Mucosa of gallbladder (tissue), 1 donor: ENCODE measurements around the gene PCMTD2. TPM values are rescaled to one million over a fixed set of nuclear protein-coding genes. Genes with fewer than 3 reads are reported as not detected.

ENCODE experiments used
- DNase-seq: peaks from one replicate; pipeline ENCODE4 v3.0.0-alpha.2; 2020; ENCODE audit warnings: low spot score
- total RNA-seq: library from RNA; stranded (reverse); gene quantifications from one replicate; pipeline ENCODE4 v1.2.1, GENCODE V29; 2021
- donor health status: DM: no; HTN: no; CAD: no.

PCMTD2 gene
- 69.3 TPM for total RNA-seq

DNA sequence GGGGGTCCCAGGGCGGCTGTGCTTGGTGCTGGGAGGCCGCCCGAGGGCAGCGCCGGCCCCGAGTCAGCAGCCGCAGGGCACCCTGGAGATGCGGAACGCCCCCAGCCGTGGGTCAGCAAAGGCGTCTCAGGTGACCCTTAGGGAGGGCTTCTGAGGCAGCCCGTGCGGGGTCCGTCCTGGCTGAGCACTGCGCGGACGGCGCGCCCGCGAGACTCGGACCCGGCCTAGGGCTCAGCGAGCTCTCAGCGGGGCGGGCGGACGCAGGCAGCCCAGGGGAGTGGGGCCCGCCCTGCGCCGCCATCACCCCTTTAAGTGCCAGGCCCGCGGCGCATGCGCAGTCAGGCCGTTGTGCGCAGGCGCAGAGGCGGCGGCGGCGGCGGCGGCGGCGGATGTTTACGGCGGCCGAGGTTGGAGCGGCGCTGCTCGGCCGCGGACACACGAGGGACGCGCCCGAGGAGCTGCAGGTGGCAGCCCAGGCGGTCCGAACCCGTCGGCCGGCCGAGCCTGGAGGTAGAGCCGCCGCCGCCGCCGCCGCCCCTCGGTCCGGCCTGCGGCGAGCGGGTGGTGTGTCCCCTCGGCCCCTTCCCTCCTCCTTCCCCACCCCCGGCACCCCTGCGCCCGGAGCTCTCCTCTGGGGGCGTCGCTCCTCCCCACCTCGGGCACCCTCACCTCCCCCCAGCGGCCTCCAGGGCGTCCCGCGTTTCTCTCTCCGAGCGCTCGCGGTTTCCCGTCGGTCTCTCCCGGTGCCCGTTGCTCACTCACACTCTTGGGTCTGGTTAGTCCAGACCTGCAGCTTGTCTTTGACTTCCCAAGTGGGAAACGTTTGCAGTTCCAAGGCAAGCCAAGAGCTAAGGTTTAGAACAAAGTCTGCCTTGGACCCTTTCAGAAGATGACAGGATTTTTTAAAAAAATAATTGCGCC is at the start of gene PCMTD2:
TSS of gene PCMTD2 (plus strand) at position 388 of the 921 bp plus-strand sequence. CDS start 4,218 bp downstream, outside the sequence.
- DNase-seq, result peak; percentile 81

DNA sequence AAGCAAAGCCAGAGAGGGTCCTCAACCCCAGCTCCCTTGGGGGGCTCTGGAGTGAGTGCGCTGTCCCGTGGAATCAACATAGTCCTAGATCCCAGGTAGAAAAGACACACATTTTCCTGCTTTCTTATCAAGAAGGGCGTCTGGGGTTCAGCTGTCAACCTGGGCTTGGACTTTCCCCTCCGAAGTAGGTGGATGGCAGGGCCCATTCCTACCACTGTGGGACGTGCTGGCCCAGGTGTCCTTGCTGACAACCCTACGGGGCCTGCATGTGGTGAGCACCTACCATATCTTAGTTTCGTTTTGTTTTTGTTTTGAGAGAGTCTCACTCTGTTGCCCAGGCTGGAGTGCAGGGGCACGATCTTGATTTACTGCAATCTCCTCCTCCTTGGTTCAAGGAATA is 48.9 kb upstream of the PCMTD2 start:
- DNase-seq, result no peak

DNA sequence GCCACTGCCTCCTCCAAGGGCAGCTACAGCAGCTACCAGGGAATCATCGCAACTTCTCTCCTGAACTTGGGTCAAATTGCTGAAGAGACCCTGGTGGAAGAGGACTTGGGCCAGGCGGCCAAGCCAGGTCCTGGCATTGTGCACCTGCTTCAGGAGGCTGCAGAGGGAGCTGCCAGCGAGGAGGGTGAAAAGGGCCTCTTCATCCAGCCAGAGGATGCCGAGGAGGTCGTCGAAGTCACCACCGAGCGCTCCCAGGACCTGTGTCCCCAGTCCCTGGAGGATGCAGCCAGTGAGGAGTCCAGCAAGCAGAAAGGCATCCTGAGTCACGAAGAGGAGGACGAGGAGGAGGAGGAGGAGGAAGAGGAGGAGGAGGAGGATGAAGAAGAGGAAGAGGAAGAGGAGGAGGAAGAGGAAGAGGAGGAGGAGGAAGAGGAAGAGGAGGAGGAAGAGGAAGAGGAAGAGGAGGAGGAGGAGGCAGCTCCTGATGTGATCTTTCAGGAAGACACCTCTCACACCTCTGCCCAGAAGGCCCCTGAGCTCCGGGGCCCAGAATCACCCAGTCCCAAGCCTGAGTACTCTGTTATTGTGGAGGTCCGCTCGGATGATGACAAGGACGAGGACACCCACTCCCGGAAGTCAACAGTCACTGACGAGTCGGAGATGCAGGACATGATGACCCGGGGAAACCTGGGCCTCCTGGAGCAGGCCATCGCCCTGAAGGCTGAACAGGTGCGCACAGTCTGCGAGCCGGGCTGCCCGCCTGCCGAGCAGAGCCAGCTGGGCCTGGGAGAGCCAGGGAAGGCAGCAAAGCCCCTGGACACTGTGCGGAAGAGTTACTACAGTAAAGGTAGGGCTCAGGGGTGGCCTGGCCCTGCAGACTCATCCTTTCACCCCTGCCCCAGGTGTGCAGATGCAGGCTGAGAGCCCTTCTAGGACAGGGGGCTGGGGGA is 47.6 kb upstream of the PCMTD2 start:
- no peak for DNase-seq

DNA sequence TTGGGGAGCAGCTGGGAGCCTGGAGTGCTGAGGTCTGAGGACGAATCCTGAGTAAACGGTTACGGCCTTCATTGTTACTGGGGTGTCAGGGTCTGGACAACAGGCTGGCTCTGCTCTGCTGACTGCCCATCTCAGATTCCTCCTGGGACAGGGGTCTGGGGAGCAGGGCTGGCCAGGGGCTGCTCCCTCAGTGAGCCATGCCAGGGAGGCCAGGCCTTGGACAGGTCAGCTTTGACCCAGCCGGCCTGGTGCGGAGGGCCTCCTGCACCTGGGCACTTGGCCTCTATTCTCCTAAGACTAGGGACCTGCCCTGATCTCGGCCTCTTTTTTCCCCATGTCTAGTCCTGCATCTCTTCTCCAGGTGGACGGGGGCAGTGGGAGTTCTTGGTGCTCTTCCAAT is 46.4 kb upstream of the PCMTD2 start:
- DNase-seq, result no peak

DNA sequence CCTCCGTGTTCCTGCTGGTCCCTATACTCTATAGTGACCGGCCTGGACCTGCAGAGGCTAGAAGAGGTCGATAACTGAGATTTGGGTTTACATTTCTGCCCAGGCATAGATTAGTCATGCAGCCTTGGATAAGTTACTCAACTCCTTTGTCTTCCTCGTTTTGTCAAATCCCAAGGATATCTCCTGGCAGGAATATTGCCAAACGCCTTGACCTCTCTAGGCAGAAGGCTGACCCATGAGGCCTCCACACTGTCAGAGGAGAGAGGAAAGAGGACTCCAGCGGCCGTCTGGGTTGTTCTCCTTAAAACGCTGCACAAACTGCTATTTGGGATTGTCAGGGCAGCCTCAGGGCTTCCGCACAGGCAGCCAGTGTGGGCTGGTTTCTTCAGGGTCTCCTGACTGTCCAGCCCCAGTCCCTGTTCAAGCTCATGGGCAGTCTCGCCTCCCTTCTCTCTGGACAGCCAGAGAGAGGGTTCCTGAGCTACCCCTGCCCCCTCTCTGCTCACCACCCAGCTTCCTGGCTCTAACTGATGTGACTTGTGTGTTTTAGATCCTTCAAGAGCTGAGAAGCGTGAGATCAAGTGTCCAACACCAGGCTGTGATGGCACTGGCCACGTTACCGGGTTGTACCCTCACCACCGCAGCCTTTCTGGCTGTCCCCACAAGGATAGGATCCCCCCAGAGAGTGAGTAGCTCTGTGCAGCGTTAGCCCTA is 44.7 kb upstream of the PCMTD2 start:
- DNase-seq, result no peak

DNA sequence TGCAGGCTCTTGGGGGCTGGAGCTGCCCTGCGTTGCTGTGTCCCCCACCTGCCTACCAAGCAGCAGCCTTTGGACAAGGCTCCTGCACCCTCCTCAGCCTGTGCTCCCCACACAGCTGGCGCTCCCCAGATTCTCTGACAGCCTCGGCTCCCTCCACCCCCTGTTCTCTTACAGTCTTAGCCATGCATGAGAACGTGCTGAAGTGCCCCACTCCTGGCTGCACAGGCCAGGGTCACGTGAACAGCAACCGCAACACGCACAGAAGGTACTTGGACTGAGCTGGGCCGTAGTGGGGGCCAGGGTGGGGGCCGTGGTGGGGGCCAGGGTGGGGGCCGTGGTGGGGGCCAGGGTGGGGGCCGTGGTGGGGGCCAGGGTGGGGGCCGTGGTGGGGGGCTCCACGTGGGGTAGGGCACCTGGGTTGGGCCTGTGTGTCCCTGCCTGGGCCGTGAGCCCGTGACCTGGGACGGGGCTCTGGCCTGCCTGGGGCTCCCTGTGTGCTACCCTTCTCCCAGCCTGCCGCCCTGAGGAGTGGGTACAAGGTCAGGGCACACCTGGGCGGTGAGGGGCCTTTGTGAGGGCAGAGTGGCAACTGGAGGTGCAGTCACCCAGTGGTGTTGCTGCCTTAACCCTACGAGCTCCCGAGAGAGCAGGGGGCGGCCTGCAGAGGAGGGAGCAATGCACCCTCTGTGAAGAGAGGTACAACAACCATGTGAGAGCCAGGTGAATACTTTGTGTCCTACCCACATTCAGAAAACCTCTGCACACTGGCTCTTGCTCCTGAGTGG is 43.5 kb upstream of the PCMTD2 start:
- no peak for DNase-seq

DNA sequence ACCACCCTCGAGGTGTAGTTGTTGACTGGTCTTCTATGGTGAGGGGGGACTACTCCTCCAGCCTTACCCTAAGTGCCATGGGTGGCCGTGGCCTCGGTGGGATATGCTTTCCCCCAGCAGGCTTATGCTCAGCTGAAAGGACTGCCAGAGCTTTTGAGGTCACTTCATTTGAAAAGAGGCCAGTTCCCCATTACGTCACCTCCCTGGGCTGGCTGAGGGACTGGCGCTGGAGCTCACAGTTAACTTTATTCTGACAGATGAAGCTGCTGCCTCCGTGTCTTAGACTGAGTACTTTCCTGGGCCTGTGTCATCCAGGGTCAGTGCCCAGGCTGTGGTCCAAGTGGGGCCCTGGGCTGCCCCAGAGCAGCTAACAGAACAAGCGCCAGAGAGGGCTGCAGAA is 42.8 kb upstream of the PCMTD2 start:
- DNase-seq, result peak; percentile 45

DNA sequence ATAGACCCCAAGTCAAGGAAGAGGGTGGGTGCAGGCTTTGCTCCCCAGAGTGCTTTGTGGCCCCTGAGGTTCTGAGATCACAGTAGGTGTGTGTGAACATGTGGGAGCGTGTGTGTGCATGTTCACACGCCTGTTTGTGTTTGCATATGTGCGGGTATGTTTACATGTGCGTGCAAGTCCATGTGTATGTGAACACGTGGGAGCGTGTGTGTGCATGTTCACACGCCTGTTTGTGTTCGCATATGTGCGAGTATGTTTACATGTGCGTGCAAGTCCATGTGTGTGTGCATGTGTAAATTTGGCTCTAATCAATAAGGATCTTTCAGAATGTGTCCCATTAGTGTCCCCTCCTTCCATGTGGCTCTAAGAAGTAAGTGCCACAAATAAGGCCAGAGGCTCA is 41.4 kb upstream of the PCMTD2 start:
- no peak for DNase-seq

DNA sequence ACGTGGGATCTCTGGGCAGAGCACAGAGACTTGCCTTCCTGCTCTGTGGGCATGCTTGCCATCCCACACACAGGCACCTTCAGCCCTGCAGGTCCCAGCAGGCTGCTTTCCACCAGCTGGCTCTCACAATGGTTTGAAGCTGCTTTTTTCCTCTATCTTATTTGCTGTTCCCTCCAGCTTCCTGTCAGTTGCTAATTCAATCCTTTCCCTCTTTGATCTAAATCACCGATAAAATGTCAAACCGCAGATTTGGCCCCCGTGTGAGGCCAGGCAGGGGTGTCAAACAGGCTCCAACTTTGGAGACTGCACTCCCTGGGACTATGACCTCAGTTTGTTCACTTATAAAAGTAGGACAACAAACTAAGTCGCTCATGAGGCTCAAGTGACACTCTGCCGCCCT is 40.6 kb upstream of the PCMTD2 start:
- DNase-seq, result no peak

DNA sequence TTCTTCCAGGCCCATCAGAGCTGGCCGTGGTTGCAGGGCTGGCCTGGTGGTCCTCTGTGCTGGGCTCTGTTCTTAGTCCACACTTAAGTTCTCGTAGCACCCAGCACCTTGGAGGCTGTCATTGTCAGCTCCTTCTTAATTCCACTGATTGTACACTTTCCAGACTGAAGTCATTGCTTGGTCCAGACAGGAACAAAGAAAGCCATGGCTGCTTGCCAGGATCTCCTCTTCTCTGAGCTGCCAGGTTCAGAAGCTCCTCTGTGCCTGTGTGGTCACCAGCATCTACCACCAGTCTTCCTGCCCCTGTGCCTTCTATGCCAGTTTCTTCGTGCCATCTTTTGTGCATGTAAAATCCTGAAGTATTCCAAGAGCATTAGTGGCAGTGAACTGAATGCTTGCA is 39.5 kb upstream of the PCMTD2 start:
- DNase-seq, result peak; percentile 79

DNA sequence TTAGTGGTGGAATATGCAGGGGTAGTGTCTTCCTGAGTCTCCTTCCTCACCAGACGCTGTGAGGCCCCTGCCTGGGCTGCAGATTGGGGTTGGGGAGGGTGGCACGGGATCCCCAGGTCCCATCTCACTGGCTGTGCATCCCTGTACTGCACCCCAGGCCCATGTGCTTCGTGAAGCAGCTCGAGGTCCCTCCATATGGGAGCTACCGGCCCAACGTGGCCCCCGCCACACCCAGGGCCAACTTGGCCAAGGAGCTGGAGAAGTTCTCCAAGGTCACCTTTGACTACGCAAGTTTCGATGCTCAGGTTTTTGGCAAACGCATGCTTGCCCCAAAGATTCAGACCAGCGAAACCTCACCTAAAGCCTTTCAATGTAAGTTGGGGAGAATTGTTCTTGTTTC is 38.6 kb upstream of the PCMTD2 start:
- no peak for DNase-seq

DNA sequence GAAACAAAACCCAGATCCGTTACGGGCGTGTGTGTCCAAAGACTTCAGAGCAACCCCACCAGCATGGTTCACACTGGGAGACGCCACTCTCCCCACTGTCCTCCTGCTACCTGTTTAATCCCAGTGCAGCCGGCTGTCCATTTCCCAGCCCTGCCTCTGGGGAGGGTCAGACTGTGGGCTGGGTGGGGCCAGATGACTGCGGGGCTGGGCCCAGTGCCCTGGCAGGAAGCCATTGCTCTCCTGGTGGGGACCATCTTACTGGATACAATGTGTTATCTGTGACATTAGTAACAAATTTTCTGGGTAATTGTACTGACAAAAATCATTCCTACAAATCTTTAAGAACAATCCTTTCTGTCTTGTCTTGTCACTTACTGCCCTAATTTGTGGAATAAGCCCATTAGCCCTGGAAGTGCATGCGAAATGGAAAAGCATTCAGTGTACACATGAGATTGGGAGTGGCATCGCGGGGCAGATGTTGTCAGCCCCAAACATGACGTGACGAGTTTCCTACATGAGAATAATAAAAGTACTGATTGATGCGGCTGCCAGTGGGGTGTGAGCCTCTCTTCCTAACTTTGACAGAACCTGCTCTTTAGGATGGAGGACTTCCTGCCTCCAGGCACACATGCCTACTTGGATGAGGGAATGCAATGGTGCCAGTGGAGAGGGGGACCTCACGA is 37.9 kb upstream of the PCMTD2 start:
- DNase-seq, result no peak

DNA sequence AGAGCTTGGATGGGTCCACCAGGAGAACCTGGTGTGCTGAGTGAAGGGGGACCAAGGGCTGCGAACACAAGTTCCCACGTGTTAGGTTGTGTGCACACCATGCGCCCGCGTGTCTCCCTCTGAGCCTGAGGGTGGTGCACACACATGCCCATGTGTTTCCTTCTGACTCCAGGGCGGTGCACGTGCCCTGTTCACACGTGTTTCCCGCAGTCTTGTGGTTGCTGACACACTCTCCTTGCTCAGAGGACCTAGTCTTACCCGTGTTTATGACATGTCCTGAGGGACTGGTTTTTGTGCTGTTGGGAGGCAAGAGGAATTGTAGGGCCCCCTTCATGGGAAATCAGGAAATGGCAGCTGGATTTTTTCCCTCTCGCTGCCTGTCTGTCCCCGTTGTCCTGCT is 36.3 kb upstream of the PCMTD2 start:
- no peak for DNase-seq

DNA sequence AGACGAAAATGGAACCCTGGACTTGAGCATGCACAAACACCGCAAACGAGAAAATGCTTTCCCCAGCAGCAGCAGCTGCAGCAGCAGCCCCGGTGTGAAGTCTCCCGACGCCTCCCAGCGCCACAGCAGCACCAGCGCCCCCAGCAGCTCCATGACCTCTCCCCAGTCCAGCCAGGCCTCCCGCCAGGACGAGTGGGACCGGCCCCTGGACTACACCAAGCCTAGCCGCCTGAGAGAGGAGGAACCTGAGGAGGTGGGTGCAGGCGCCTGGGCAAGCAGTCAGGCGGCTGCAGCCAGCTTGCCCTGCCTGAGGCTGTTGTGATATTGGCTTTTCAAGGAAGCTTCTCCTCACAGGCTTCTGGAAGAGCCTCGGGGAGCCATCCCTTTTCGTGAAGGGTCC is 35.8 kb upstream of the PCMTD2 start:
- no peak for DNase-seq

DNA sequence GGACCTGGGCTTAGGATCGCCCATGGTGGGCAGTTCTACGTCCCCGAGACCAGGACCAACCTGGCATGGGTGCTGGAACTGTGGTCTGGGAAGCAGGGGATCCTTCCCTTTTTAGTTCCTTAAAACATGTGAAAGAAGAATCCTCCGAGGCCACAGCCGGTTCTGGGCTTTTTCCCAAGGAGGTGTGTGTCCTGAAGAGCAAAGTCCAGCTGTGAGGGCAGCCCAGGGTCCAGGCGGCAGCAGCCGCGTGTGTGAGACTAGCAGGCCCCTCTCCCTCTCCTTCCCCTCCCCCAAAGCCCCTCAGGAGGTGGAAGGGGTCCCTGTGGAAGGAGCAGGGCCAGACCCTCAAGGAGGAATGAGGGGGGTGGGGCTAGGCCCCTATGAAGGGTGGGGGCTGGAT is 35.1 kb upstream of the PCMTD2 start:
- DNase-seq, result peak; percentile 59

DNA sequence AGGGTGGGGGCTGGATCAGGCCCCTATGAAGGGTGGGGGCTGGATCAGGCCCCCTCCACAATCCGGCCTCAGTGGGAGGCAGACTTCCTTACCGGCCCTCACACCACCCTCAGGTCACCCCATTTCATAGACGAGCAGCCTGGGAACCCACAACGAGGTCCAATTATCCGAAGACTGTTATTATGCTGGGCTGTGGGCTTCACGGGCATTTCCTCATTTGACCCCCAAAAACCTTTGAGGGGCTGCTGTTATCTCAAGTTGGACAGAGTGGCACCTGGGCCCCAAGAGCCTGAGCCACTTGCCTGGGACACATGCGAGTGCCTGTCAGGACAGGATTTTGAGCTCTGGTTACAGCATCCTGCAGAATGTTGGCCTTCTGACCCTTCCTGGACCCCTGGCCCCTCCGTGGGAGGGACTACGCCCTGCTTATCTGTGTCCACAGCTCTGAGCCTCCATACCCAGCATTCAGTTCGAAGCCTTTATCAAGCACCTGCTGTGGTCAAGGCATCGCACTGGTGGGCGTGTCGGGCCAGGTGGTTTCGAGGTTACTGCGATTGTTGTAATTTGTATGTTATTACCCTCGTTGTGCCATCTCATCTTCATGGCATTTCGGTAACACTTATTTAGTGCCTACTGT is 34.5 kb upstream of the PCMTD2 start:
- no peak for DNase-seq

DNA sequence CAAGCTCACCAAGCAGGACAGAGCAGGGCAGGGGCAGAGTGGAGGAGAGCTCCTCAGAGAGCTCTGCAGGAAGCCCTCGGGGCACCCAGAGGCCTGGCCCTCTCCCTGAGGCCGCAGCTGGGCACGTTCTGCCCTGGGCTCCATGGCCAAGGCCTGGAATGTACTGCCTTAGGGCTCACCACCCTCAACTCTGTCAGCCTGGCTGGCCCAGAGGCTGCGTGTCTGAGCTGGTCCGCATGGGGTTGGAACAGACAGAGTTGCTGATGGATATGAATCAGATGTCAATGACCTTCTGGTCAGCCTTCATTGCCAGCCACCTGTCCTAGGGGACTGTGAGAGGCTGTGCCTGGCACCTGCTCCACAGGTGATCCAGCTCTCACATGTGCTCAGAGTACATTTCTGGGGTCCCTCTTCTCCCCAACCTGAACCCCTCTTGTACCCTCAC is 33.2 kb upstream of the PCMTD2 start:
- DNase-seq, result peak; percentile 79

DNA sequence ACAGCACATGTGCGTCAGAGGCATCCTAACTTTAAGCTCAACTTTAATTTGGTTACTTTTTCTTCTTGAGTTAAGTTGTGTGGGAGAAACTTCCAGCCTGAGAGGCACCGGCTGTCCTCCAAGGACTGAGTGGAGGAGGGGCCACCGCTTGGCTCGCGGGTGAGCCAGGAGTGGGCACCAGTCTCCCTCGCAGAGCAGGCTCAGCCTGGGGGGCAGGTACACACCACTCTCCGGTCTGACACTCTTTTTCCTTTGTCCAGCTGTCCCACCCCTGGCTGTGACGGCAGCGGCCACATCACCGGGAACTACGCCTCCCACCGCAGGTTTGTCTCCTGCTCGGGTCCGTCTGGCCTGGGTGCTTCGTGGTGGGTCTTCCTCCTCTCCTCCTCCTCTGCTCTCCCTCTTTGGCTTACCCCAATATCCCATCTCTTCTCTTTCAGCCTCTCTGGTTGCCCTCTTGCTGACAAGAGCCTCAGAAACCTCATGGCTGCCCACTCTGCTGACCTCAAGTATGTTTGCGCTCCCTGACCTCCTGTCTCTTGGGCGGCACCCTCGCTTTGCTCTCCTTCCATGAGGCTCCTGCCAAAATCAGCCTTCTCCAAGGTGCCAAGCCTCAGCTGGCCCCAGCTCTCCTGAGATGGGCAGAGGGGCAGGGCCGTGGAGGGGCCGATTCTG is 32.6 kb upstream of the PCMTD2 start:
- no peak for DNase-seq

DNA sequence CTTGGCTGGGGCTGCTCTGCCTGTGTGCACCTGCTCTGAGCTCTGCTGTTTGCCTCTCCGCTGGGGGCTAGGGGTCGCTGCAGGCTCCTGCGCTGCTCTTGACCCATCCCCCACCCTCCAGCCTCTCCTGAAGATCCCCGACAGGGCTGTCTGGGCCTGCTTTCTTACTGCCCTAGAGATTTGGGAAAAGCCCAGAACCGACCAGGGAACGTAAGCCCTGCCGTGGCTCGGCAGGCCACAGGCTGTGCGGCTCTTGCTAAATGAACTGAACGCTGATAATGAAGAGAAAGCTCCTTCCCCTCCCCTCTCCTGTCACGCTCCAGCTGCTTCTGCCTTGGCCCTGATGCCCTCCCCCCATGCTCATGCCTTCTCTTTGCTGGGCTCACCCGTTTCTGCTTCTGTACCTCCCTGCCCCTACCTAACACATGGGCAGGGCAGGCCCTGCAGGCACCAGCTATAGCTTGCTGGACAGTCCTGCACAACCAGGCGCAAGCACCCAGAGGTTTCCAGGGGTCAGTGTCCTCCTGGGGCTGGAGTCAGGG is 32.0 kb upstream of the PCMTD2 start:
- no peak for DNase-seq
